HG03025 (cell line): Measurements from ENCODE around the gene SLC13A5.
"Not testable (repeated sequence)": the region's sequence is repeated elsewhere in the genome, so short reads cannot be mapped to it uniquely, and the experiment has no call there.

Experiments used
- ATAC-seq: cut with Tn5 transposase; IDR thresholded peaks from one replicate; pipeline ENCODE4 v1.9.1; 2021; ENCODE audit warnings: mild to moderate bottlenecking, moderate library complexity; ENCODE audit not compliant: unreplicated experiment, low FRiP score

The SLC13A5 gene

DNA sequence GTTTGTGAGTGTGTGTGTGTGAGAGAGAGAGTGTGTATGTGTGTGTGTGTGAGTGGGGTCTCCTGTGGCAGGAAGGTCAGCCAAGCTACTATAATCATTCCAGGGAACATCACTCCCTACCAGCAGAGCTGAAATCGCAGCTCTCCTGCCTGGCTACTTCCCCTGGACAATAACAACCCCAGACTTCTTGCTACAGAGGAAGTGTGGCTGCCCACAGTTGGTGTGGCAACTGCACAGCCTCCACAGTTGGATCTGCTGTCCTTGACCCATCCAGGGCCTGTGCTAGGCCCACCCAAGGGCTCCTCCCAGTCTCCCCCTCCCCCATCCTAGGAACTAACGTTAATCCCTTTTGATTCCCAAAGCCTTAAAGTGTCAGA lies 1.5 kb downstream of the SLC13A5 start:
- ATAC-seq, result no peak

DNA sequence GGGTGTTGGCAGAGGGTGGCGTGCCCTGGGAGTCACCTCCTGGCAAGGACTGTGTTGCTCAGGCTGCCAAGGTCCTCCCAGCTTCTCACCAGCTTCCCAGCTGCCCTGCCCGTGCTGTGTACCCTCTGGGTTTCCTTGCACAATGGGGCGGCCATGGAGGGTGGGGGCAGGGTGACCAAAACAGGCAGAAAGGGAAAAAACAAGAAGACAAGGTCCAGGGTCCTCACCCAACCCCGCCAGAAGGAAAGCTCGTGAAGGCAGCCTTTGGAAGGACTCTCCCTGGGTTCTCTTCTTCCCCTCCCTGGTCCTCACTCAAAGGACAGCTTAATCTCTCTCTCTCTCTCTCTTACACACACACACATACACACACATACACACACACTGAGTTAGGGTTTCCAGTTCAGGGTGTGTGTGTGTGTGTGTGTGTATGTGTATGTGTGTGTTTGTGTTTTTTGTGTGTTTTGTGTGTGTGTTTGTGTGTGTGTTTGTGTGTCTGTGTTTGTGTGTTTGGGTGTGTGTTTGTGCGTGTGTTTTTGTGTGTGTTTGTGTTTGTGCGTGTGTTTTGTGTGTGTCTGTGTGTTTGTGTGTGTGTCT lies 2.0 kb downstream of the SLC13A5 start:
- ATAC-seq, result no peak

DNA sequence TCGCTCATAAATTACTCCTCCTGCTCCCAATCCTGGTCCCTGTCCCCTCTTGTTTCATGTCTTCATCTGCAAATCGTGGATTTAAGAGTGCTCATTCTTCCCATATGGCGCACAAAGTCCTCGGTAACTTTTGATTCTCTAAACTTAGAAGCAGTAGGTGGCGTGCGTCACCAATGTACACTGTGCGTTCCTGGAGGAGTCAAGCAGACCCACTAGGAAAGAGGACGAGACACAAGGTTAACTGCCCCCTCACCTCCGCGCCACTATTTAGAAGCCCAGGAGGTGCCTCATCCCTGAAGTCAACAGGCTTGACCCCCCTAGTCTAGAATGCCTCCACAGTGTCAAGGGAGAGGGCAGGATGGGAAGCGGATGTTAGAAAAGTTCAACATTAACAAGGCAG lies 2.9 kb downstream of the SLC13A5 start:
- no peak for ATAC-seq

DNA sequence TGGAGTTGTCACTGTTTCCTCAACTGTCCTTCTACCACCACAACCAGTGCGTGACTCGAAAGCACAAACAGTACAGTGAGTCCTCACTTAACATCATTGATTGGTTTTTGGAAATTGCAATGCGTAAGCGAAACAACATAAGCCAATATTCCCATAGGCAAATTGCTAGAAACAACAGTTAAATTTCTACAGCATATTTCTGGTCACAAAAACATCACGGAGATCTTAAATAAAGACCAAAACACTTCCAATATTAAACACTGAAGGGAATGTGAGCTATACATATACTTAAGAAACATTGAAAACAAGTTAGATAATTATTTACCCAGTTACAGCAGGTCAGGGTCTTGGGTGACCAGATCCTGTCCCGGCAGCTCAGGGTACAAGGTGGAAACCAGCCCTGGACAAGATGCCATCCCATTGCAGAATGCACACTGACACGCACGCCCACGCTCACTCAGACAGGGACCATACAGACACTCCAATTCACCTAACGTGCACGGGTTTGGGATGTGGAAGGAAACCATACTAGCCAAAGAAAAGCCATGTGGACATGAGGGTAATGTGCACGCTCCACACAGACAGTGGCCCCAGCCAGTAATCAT lies 4.7 kb downstream of the SLC13A5 start:
- no peak for ATAC-seq

DNA sequence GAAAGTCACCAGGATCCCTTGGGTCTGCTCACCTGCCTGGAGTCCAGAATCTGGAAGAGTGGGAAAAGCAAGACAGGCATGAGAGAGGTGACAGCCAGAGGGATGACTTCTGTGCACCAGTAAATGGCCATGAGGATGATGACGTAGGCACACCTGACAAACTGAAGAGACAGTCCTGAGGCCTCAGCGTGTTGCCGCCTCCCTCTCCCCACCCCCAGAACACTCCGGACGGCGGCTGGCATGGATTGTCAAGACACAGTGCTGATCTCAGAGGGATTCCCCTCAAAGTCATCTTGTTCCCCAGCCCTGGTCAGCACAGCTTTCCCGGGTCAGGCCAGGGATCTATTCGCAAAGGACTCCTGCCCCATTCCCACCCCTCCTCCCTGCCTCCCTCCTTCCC lies 6.2 kb downstream of the SLC13A5 start:
- ATAC-seq, result no peak

GRCh38 chr17:6706499-6706898 lies 6.7 kb downstream of the SLC13A5 start:
- no peak for ATAC-seq

- no peak for ATAC-seq
Measured at GRCh38 chr17:6704470-6705052, 8.6 kb downstream of the SLC13A5 start.

- no peak for ATAC-seq
Measured at GRCh38 chr17:6703751-6704150, 9.4 kb downstream of the SLC13A5 start.

DNA sequence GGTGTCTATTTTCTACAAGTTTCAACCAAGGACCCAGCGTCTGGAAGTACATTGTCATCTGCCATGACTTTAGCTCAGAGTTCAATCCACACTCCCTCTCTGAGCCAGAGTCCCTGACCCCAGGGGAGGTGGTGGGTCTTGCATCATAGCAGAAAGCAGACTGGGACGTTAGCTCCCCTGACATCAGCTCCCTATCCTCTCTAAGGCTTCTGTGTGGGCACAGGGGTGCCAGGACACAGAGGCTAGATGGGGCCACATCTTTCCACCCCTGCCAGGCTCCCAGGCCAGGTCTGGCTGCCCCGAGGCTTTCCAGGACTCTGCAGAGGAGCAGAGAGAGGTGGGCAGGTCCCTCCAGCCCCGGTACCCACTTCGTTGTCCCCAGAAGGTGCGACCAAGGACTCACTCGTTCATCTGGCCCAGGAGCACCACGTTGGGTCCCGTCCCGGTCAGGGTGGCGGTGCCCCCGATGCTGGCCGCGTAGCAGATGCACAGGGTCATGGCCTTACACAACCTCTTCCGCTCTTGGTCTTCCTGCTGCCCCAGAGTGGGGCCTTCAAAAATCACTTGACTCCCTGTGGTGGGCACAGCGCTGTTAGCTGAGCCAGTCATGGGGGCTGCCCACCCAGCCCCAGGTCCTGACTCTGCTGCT lies 10.5 kb downstream of the SLC13A5 start:
- no peak for ATAC-seq

GRCh38 chr17:6701719-6702118 lies 11.4 kb downstream of the SLC13A5 start:
- no peak for ATAC-seq

GRCh38 chr17:6700948-6701307 lies 12.2 kb downstream of the SLC13A5 start:
- no peak for ATAC-seq

GRCh38 chr17:6699997-6700947 lies 12.9 kb downstream of the SLC13A5 start:
- no peak for ATAC-seq

GRCh38 chr17:6698004-6698403 lies 15.2 kb downstream of the SLC13A5 start:
- ATAC-seq, result no peak

DNA sequence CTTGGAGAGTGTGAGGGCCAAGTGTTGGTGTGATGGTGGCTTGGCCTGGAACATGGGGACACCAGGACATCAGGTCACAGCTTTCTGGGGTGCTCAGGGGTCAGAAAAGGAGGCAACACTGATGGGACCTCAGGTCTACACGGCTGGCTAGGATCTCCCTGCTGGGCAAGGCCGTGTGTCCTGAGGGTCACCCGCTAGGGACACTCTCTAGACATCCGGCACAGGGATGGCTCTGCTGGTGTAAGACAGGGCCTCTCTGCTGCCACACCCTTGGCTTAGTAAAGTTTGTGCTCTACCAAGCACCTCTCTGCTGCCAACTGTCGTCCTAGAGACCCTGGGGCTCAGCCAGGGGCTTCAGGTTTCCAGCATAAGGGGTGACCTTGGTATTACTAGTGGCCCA lies 16.3 kb downstream of the SLC13A5 start:
- no peak for ATAC-seq

DNA sequence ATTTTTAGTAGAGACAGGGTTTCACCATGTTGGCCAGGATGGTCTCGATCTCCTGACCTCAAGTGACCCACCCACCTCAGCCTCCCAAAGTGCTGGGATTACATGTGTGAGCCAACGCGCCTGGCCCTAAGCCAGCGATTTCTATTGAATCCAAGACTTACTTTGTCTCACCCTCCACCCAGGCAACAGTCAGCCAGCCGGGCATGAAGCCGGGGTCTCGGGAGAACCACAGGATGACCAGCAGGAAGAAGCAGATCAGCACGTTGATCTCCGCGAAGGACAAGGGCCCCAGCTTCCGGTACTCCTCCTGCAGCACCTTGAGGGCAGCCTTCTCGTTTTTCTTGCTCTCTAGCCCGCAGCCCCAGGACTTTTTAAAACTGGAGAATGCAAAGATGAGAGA lies 17.6 kb downstream of the SLC13A5 start:
- ATAC-seq, result no peak

DNA sequence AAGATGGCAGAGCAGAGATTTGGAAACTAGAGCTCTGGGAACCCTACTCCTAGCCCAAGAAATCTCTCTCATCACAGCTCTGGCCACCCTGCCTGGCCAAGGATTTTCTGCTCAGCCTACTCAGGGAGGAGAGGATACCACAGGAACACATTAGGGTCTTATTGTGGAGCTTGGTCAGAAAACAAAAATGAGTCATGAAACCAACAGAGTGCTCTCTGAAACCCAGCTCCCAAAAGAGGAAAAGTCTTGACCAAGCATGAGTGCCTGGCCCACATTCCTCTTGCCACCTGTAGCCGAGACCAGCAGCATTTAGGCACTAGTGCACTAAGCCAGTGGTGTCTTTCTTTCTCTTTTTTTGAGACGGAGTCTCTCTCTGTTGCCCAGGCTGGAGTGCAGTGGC lies 18.1 kb downstream of the SLC13A5 start:
- ATAC-seq, result no peak

DNA sequence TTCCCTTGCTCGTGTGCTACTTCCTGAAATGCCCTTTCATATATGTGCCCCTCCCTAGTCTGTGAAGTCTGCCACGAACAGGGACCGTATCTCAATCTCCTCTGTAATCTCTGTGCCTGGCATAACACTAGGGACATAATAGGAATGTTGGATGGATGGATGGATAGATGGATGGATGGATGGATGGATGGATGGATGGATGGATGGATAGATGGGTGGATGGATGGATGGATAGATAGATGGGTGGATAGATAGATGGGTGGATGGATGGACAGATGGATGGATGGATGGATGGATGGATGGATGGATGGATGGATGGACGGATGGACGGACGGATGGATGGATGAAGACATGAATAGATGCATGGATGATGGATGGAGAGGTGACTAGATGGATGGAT lies 21.2 kb downstream of the SLC13A5 start:
- not testable (repeated sequence) for ATAC-seq

- ATAC-seq, result no peak
Measured at GRCh38 chr17:6691546-6691945, 21.6 kb downstream of the SLC13A5 start.

GRCh38 chr17:6690641-6691040 lies 22.5 kb downstream of the SLC13A5 start:
- no peak for ATAC-seq

DNA sequence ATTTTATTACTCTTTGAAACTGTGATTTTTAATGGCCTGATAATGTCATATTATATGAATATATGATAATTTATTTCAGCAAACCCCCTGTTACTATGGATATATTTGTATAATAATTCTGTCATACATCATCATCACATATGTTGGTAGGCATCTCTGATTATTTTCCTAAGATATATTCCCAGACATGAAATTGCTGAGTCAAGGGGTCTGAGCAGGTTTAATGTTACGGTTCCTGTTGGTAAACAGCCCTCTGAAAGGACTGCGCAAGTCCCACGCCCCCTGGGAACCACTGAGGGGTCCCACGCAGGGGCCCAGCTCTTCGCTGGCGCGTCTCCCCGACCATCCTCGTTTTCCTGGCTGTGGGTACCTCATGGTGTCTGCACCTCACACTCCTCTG lies 24.2 kb downstream of the SLC13A5 start:
- no peak for ATAC-seq

GRCh38 chr17:6686026-6686425 lies 27.1 kb downstream of the SLC13A5 start:
- ATAC-seq, result no peak
